Coronary artery (tissue), 2 donors: ENCODE measurements around the gene CD22.
A peak's percentile ranks its signal among the peaks of the same experiment; 100 is the strongest.
"Not testable (repeated sequence)": the region's sequence is repeated elsewhere in the genome, so short reads cannot be mapped to it uniquely, and the experiment has no call there.

Source experiments
- DNase-seq: peaks from one replicate; pipeline ENCODE4 v3.0.0-alpha.2; 2017; ENCODE audit warnings: low spot score
- H3K27ac ChIP-seq, 2 donors: fragments of 200-600 bp; sonication (generic); one replicate each; pipeline ENCODE4 v1.5.1; 2016 to 2019
- H3K4me3 ChIP-seq: fragments of 200-600 bp; sonication (generic); 2 replicates; pipeline ENCODE4 v1.5.1; 2016; ENCODE audit warnings: mild to moderate bottlenecking, moderate library complexity
- CTCF ChIP-seq: fragments of 200-600 bp; sonication (generic); IDR thresholded peaks from one replicate; pipeline ENCODE4 v1.5.1; 2019; ENCODE audit warnings: antibody characterized with exemption

Gene CD22

GRCh38 chr19:35352448-35353304, 23.7 kb downstream of the CD22 start:
- DNase-seq, result no peak
- TF ChIP-seq CTCF, result peak; percentile 30
- H3K27ac ChIP-seq, result no peak overlapping the region
- no peak overlapping the region for H3K4me3 ChIP-seq

GRCh38 chr19:35353635-35354034, 24.6 kb downstream of the CD22 start:
- no peak overlapping the region for H3K4me3 ChIP-seq
- no peak for DNase-seq
- H3K27ac ChIP-seq, result no peak overlapping the region
- TF ChIP-seq CTCF, result no peak

GRCh38 chr19:35354898-35355297, 25.9 kb downstream of the CD22 start:
- no peak overlapping the region for H3K27ac ChIP-seq
- H3K4me3 ChIP-seq, result no peak overlapping the region
- no peak for DNase-seq
- TF ChIP-seq CTCF, result no peak

GRCh38 chr19:35355791-35356460, 26.9 kb downstream of the CD22 start:
- no peak overlapping the region for H3K27ac ChIP-seq
- H3K4me3 ChIP-seq, result no peak overlapping the region
- no peak for TF ChIP-seq CTCF
- DNase-seq, result no peak

GRCh38 chr19:35357867-35358573, 29.0 kb downstream of the CD22 start, which contains the start of gene FFAR3:
TSS of gene FFAR3 (plus strand) at chr19:35358460. CDS start at chr19:35358891, 431 bp downstream.
- H3K27ac ChIP-seq, result no peak within 1 kb of the TSS
- H3K4me3 ChIP-seq, result no peak within 1 kb of the TSS
- DNase-seq, result no peak
- no peak for TF ChIP-seq CTCF

- DNase-seq, H3K4me3 ChIP-seq: not testable (repeated sequence)
These were observed 29.8 kb downstream of the CD22 start for GRCh38 chr19:35358834-35359233.

GRCh38 chr19:35359395-35359794, 30.4 kb downstream of the CD22 start:
- H3K4me3 ChIP-seq, H3K27ac ChIP-seq, DNase-seq: not testable (repeated sequence)

More at GRCh38 chr19:35358834-35359233, 29.8 kb downstream of the CD22 start:
- not testable (repeated sequence) for H3K27ac ChIP-seq

- H3K27ac ChIP-seq, DNase-seq, H3K4me3 ChIP-seq: not testable (repeated sequence)
These were observed 31.1 kb downstream of the CD22 start for GRCh38 chr19:35360081-35360480.
